ENCODE data around the gene C19orf25.

The C19orf25 gene

GRCh38 chr19:1425902-1426301, 53.1 kb downstream of the C19orf25 start:
- DNase-seq, result no peak

- no peak for DNase-seq
Observed at GRCh38 chr19:1425102-1425837, 53.7 kb downstream of the C19orf25 start.

- DNase-seq, result no peak
Observed at GRCh38 chr19:1424192-1424955, 54.6 kb downstream of the C19orf25 start.

GRCh38 chr19:1423436-1424191, 55.4 kb downstream of the C19orf25 start:
- DNase-seq, result no peak
